ENCODE results near the gene PRRC2B. TPM values are rescaled to one million over a fixed set of nuclear protein-coding genes. Genes with fewer than 3 reads are reported as not detected.

The PRRC2B gene
- total RNA-seq, 1 donor from 2014 or later: 174 TPM

- intact Hi-C loops (cut with micrococcal nuclease): loop anchor here (1.0 to 5.0 kb wide), 2 partner anchors 33 to 46 kb away; no protein-coding TSS in a partner anchor
These were observed 12.1 kb downstream of the PRRC2B start for GRCh38 chr9:131405858-131406537.

DNA sequence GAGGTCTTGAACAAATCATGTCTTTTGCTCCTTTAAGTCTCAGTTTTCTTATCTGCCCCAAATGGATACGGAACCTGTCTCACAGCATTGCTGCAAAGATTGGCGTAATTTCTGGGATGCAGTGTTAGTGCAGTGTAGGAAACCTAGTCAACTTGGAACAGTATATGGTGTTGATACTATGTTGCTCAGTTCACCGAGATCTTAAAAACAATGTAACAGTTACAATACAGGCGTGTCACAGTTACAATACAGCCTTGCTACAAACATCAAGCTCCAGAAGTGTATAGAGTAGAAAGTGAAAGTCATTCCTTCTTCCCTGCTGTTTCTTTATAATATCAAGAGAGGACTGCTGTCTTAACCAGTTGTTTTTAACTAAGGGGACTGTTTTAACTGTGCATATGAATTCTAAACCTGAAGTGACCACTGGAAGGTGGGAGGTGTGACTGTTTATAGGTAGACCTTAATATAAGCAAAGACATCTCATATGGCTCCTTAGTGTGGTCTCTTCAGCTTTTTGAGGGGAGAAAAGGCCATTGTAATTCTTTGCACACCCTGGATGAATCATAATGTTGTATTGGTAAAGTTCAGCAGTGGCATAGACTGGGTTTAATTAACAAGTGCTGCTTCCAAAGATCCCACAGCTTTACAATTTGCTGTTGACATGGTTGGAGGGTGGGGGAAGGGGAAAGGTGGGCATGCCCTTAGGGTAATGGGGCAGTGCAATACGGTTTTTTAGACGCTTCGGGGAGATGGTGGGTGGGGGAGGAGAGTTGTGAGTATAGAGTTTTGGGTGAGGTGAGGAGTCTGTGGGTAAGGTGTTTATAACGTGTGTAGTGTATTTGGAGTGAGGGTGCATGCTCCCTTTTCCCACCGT lies 12.9 kb downstream of the PRRC2B start:
- intact Hi-C loops (cut with micrococcal nuclease): loop anchor here (1.0 to 5.0 kb wide), 3 partner anchors 8 to 46 kb away; no protein-coding TSS in a partner anchor

GRCh38 chr9:131407717-131408195 lies 13.9 kb downstream of the PRRC2B start:
- intact Hi-C loops (cut with micrococcal nuclease): loop anchor here (1.0 to 5.0 kb wide), 4 partner anchors 9 to 57 kb away; partner anchors contain the start of gene PRRC2B

DNA sequence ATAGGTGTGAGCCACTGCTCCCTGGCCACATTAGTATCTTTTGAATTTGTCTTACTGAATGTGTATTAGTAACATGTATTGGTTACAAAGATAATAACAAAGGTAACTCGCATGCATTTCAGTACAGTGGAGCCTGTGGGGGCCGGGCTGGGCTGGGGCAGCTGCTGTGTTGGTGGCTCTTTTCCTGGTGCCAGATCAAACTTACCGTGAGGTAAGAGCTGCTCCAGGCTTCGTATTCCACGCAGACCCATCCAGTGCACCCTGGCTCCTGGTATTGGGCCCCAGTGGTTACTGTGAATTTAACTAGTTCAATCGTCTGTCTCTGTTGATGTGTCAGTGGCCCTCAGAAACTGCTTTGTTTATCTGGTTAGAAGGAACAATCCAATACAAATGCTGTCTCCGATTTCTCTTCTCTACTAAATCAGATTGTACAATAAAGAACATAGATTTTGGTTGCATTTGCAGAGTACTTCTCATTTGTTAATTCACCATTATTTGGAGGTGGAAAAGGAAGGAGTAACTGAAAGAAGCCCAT lies 15.6 kb downstream of the PRRC2B start:
- intact Hi-C loops (cut with micrococcal nuclease): loop anchor here (2.0 to 5.0 kb wide), 2 partner anchors 15 to 43 kb away; partner anchors contain the start of gene PRRC2B

- intact Hi-C loops (cut with micrococcal nuclease): loop anchor here (5.0 kb wide), 1 partner anchor 337 kb away; no protein-coding TSS in a partner anchor
These were observed 16.2 kb downstream of the PRRC2B start for GRCh38 chr9:131410044-131410491.

DNA sequence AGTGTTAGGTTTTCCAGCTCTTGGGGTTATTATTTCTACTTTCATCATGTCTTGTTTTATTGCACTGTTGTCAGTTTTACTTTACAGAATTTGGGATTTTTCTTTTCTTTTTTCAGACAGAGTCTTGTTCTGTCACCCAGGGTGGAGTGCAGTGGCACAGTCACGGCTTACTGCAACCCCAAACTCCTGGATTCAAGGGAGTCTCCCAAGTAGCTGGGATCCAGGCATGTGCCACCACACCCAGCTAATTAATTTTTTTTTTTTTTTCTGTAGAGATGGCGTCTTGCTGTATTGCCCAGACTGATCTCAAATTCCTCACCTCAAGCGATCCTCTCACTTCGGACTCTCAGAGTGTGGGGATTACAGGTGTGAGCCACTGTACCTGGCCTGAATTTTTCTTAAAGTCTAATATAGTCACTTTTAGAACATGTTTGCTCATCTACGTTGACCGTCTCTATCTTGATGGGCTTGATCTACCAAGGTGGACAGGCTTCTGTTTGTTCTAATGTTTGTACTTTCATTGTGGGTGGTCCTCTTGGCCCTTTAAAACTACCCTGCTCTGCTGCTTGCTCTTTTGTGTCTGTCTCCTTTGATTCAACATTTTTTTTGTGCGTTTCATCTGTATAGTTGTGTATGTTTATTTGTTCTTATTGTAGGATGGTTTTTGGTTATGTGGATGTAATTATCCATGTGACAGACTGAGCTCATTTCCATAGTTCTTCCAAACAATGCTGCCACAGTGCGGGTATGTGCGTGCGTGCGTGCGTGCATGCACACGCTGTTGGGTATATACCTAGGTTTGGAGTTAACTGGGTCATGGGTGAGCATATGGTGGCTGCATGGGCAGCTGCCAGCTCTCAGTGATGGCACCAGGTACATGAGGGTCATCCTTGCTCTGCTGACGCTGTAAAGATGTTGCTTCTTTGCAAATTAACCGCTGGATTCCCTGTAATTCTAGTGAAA lies 18.1 kb downstream of the PRRC2B start:
- intact Hi-C loops (cut with micrococcal nuclease): loop anchor here (5.0 kb wide), 1 partner anchor 335 kb away; no protein-coding TSS in a partner anchor

GRCh38 chr9:131416509-131416908 lies 22.6 kb downstream of the PRRC2B start:
- intact Hi-C loops (cut with micrococcal nuclease): loop anchor here (5.0 kb wide), 1 partner anchor 46 kb away; no protein-coding TSS in a partner anchor

DNA sequence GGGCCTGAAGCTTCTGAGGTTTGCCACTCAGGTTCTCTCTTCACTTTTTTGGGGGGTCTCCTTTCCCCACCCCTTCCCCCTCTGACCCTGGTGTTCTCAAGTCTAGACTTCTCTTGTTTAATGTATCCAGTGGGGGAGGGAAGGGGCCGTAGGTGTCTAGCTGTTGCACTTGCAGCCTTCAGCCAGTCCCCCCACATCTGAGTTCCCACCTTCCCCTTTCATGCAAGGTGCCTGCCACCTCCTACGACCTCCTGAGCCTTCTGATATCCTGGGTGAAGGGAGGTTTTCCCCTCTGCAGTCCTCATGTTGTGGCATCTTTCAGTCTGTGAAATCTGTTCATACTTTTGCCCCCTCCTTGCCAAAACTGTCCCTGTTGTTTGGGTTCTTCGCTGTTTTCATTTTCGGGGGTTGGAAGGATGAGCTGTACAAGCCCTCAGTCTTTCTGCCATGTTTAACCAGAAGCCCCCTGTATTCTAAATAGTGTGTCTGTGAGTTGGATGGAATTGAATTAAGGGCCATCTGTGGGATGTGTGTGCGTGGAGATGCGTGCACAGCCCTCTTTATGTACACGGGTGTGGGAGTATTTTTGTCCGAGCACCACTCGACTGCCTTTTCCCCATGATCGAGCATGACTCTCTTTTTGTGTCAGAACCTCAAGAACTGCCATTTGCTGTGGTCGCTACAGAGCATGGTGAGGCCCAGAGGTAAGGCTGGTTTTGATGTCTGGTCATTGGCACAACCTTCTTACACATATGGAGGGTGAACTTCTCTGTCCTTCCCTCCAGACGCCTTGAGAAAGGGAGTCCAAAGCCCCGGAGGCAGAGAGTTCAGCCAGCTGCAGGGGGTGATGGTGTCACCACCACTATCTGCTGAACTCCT lies 23.6 kb downstream of the PRRC2B start:
- intact Hi-C loops (cut with micrococcal nuclease): loop anchor here (5.0 kb wide), 1 partner anchor 45 kb away; no protein-coding TSS in a partner anchor

DNA sequence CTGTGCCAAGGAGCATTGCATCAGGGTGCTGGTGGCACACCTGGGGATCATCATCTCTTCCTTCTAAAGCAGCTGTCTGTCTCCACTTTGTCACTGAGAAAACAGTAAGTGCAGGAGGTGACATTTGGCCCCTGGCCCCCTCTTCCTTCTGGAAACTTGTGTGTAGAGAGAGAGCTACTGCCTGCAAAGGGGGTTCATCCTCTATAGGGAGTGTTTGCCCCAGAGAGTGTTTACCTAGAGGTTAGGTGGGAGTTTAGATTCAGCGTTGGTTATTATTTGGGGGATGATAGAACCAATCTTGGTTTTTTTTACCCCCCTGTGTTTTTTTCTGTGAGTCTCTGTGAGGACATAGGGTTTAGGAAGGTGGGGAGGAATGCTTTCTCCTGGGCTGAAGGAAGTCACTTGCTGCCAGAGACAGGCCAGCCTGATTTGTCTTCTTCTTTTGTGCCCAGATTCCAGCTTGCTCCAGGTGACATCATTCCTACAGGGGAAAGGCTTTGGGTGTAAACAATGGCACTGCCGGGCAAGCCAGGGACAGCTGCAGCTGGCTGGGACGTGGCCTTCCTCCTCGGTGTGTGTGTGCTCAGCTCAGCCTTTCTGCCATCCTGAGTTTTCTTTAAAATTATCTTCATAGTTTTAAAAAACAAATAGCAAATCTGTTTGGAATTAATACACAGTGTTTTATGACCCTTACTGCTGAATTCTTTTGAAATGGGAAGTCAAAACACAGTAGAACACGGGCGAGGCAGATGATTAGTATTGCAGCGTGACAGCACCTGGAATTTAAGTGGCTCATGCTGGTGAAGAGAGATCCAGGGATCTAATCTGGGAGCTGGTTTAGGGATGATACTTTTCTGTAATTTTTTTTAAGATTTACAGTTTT lies 24.5 kb downstream of the PRRC2B start:
- intact Hi-C loops (cut with micrococcal nuclease): loop anchor here (1.0 to 5.0 kb wide), 2 partner anchors 23 to 44 kb away; no protein-coding TSS in a partner anchor

- intact Hi-C loops (cut with micrococcal nuclease): loop anchor here (1.0 to 5.0 kb wide), 2 partner anchors 24 to 43 kb away; no protein-coding TSS in a partner anchor
These were observed 25.2 kb downstream of the PRRC2B start for GRCh38 chr9:131419026-131419614.

DNA sequence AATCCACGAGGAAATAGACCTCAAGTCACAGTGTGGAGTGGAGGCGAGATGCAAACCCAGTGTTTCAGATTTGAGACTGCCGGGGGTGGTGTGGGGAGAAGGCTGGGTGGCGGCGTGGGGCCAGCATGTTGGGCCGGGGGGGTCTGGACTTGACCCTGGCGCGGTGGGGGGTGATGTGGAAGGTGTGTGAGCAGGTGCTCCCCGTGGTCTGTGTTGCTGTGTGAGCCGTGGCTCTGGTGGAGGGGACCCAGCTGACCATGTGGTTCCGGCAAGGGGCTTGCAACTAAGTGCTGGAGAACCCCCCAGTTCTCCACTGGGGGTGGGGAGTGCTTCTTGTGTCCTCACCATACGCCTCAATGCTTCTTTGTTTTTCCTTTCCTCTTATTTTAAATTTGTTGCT lies 25.8 kb downstream of the PRRC2B start:
- intact Hi-C loops (cut with micrococcal nuclease): loop anchor here (1.0 to 5.0 kb wide), 2 partner anchors 24 to 43 kb away; no protein-coding TSS in a partner anchor

DNA sequence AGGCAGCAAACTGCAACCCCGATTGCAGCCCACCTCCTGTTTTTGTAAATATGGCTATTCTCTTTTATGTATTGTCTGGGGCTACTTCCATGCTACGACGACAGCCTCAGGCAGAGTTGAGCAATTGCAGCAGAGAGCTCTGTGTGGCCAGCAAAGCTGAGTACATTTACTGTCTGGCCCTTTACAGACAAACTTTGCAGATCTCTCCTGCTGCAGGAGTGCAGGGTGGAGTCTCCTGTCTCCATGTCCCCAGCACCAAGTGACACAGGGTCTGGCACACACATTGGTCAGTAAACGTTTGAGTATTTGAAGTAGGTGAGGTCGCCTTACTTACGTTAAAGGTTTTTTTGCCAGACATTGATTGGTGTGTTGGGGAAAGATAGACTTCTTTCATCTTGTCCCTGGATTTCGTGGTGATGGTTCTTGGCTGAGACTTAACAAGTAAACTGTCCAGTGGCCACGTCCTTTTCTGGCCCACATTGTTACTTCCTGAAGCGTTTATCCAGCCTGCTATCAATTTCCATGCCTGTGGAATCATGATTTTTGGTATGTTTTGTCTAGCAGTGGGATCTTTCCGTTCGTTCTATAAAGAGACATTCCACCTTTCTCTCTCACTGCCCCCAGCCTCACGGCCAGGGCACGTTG lies 27.2 kb downstream of the PRRC2B start:
- intact Hi-C loops (cut with micrococcal nuclease): no loop called here

DNA sequence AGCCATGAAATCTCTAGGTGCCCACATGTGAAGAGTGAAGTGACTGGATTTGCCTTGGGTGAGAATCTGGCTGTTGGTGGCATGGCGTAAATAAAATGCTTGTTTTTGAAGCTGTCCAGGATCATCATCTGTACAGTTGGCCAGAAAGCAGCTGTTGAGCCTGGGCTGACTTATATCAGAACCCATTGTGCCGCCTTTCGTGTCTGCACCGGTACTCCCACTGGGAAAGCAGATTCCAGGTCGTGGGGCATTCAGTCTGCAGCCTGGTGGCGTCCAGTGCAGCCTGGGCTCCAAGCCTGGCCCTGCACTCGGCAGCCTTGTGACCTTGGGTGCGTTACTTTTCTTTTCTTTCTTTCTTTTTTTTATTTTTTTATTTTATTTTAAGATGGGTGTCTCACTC lies 27.8 kb downstream of the PRRC2B start:
- intact Hi-C loops (cut with micrococcal nuclease): no loop called here

DNA sequence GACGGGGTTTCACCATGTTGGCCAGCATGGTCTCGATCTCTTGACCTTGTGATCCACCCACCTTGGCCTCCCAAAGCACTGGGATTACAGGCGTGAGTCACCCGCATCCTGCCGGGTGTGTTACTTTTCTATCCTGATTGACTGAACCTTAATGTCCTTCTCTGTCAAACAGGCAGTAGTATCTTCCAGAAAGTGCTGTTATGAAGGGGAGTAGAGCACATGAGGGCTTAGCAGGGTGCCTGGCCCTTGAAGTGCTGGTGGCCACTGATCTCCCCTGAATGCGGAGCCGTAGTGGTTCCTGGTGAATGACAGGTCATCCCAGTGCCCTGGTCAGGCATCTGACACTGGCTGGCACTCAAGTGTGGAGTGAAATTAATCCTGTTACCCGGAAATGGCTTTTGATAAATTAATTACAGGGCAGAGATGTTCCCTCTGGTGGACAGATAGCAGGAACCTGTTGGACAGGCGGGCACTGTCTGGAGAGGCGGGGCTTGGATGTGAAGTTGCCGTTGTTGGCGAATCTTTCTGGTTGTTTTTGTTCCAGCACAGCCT lies 28.4 kb downstream of the PRRC2B start:
- intact Hi-C loops (cut with micrococcal nuclease): no loop called here

DNA sequence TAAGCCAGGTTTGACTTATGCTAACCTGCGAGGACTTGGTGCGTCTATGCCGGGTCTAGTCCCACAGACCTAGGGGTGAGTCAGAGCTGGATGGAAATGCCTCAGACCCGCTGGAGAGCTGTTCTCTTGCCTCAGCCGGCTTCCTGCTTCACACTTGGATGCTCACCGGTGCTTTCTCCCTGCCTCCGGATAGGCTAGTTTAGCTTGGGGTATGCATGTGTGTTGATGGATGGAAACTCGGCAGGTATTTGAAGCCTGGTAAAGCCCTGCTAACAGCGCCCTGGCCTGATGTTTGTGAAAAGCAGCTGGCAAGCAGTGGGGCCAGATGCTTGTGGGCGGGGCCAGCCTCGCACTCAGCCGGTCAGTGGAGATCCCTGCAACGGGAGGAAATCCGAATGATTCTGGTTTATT lies 29.3 kb downstream of the PRRC2B start:
- intact Hi-C loops (cut with micrococcal nuclease): no loop called here

GRCh38 chr9:131426545-131426944 lies 32.7 kb downstream of the PRRC2B start:
- intact Hi-C loops (cut with micrococcal nuclease): no loop called here
